Measurements from ENCODE around the gene FARSA. TPM values are rescaled to one million over a fixed set of nuclear protein-coding genes. Genes with fewer than 3 reads are reported as not detected.

The FARSA gene
- total and polyA plus RNA-seq, 5 donors from 2014 or later, result 28.9 to 74.0 (median 61.3) TPM

DNA sequence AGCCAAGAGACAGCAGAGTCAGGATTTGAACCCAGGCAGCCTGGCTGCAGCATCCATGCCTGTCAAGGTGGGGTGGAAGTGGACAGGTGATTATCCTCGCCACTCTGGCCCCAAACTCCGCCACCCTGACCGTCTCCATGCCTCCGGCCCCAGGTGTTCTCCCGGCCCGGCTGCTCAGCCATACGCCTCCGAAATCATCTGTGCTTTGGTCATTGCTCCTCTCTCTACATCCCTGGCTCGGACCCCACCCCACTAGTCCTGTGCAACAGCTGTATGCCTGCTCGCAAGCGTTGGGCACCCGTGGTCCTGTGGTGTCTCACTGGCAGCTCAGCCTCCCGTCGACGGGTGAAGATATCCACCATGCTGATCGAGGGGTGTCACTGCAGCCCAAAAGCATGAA, 39.7 kb upstream of the FARSA start:
- Mint-ChIP-seq H3K9me3 (peaks cover 0 to 1% (median 0%) of the 10 kb centered on the region in 7 donors), H3K4me3 (no peak overlapping the region), H3K36me3 (peaks cover 3% of the 10 kb centered on the region), H3K4me1 (peaks cover 0 to 4% (median under 1%) of the 10 kb centered on the region in 4 donors), H3K27me3 (peaks cover 16% of the 10 kb centered on the region), H3K27ac (no peak overlapping the region)
- Histone ChIP-seq H3K9me3 (ENCODE audit: control insufficient read depth in 2 of 2, low read length in 2 of 2) (no peaks in the 10 kb centered on the region), H3K4me1 (ENCODE audit: control insufficient read depth, insufficient read depth, low read length, poor library complexity, severe bottlenecking) (no peaks in the 10 kb centered on the region), H3K27ac (ENCODE audit: insufficient read depth, low read length, poor library complexity, severe bottlenecking) (no peak overlapping the region), H3K36me3 (ENCODE audit: control insufficient read depth, insufficient read depth, low read length) (no peaks in the 10 kb centered on the region), H3K27me3 (ENCODE audit: control insufficient read depth, insufficient read depth, low read length) (peaks cover 2% of the 10 kb centered on the region), H3K4me3 (ENCODE audit: low read depth, low read length) (no peak overlapping the region)
- DNase-seq (no peak), ATAC-seq (ENCODE audit: low read depth in 2 of 2) (no peak)

- Histone ChIP-seq H3K9me3 (ENCODE audit: control insufficient read depth in 2 of 2, low read length in 2 of 2) (no peaks in the 10 kb centered on the region), H3K4me1 (ENCODE audit: control insufficient read depth, insufficient read depth, low read length, poor library complexity, severe bottlenecking) (peaks cover 5% of the 10 kb centered on the region), H3K27ac (ENCODE audit: insufficient read depth, low read length, poor library complexity, severe bottlenecking) (no peak overlapping the region), H3K27me3 (ENCODE audit: control insufficient read depth, insufficient read depth, low read length) (no peaks in the 10 kb centered on the region), H3K36me3 (ENCODE audit: control insufficient read depth, insufficient read depth, low read length) (no peaks in the 10 kb centered on the region), H3K4me3 (ENCODE audit: low read depth, low read length) (no peak overlapping the region)
- no peaks in the 10 kb centered on the region for H3K27me3 Mint-ChIP-seq
- peak overlapping the region in 1 of 4 donors; percentile 38 for H3K4me3 Mint-ChIP-seq
- ATAC-seq (ENCODE audit: low read depth in 2 of 2) (no peak), DNase-seq (no peak)
- H3K27ac Mint-ChIP-seq, result no peak overlapping the region
- H3K36me3 Mint-ChIP-seq, result no peaks in the 10 kb centered on the region
- H3K4me1 Mint-ChIP-seq, result peaks cover 0 to 7% (median 2%) of the 10 kb centered on the region in 4 donors
- H3K9me3 Mint-ChIP-seq, result peaks cover 0 to 1% (median 0%) of the 10 kb centered on the region in 7 donors
Measured at GRCh38 chr19:12970070-12970820, 36.7 kb upstream of the FARSA start.

DNA sequence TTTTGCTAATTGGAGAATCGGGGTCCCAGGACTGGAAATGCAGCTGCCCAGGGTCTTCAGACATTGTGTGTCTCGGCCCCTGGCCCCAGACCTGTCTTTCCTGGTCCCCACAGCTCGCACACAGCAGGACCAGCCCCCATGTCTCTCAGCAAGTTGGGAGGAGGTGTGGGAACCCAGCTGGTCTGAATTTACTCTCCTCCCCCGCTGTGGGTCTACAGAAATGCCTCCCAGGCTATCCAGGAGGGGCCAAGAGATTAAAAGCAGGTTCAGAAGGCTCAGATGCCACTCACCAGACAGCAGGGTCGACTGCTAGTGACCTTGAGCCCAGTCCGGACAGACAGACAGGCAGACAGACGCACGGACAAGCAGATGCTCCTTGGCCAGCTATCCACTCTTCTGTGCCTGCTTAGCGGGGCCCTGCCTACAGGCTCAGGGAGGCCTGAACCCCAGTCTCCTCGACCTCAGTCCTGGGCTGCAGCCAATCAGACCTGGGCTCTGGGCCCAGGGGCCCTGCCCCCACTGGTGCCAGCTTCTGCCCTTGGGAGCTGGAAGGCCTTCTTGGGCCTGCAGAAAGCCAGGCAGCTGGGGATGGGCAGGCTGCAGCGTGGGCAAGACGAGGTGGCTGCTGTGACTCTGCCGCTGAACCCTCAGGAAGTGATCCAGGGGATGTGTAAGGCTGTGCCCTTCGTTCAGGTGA, 35.9 kb upstream of the FARSA start, which contains the start of gene DAND5:
Gene DAND5, plus strand, starts transcription at position 285 of the 697 bp plus-strand sequence. Its CDS starts 85 bp downstream, at position 370.
- Histone ChIP-seq H3K4me3 (ENCODE audit: low read depth, low read length) (no peak within 1 kb of the TSS), H3K27ac (ENCODE audit: insufficient read depth, low read length, poor library complexity, severe bottlenecking) (no peak within 1 kb of the TSS), H3K4me1 (ENCODE audit: control insufficient read depth, insufficient read depth, low read length, poor library complexity, severe bottlenecking) (peaks cover 9% of the 10 kb centered on the region), H3K27me3 (ENCODE audit: control insufficient read depth, insufficient read depth, low read length) (no peaks in the 10 kb centered on the region), H3K36me3 (ENCODE audit: control insufficient read depth, insufficient read depth, low read length) (no peaks in the 10 kb centered on the region), H3K9me3 (ENCODE audit: control insufficient read depth in 2 of 2, low read length in 2 of 2) (no peaks in the 10 kb centered on the region)
- H3K9me3 Mint-ChIP-seq, result peaks cover 0 to 1% (median 0%) of the 10 kb centered on the region in 7 donors
- ATAC-seq (ENCODE audit: low read depth in 2 of 2) (no peak), DNase-seq (no peak)
- peaks cover 0 to 12% (median 6%) of the 10 kb centered on the region in 4 donors for H3K4me1 Mint-ChIP-seq
- H3K27me3 Mint-ChIP-seq, result peaks cover 5% of the 10 kb centered on the region
- H3K4me3 Mint-ChIP-seq, result peak within 1 kb of the TSS in 1 of 4 donors; percentile 38
- H3K36me3 Mint-ChIP-seq, result no peaks in the 10 kb centered on the region
- H3K27ac Mint-ChIP-seq, result peak within 1 kb of the TSS in 1 of 3 donors; percentile 5

- peaks cover 0 to 1% (median 0%) of the 10 kb centered on the region in 7 donors for H3K9me3 Mint-ChIP-seq
- Histone ChIP-seq H3K27me3 (ENCODE audit: control insufficient read depth, insufficient read depth, low read length) (no peaks in the 10 kb centered on the region), H3K4me1 (ENCODE audit: control insufficient read depth, insufficient read depth, low read length, poor library complexity, severe bottlenecking) (peaks cover 9% of the 10 kb centered on the region), H3K27ac (ENCODE audit: insufficient read depth, low read length, poor library complexity, severe bottlenecking) (no peak overlapping the region), H3K9me3 (ENCODE audit: control insufficient read depth in 2 of 2, low read length in 2 of 2) (no peaks in the 10 kb centered on the region), H3K36me3 (ENCODE audit: control insufficient read depth, insufficient read depth, low read length) (no peaks in the 10 kb centered on the region), H3K4me3 (ENCODE audit: low read depth, low read length) (no peak overlapping the region)
- H3K4me1 Mint-ChIP-seq, result peaks cover 0 to 12% (median 6%) of the 10 kb centered on the region in 4 donors
- no peak for DNase-seq
- no peak overlapping the region for H3K4me3 Mint-ChIP-seq
- no peak for ATAC-seq (ENCODE audit: low read depth in 2 of 2)
- peaks cover 5% of the 10 kb centered on the region for H3K27me3 Mint-ChIP-seq
- H3K36me3 Mint-ChIP-seq, result no peaks in the 10 kb centered on the region
- H3K27ac Mint-ChIP-seq, result no peak overlapping the region
Measured at GRCh38 chr19:12967907-12968306, 34.4 kb upstream of the FARSA start.

- no peaks in the 10 kb centered on the region for H3K36me3 Mint-ChIP-seq
- Histone ChIP-seq H3K4me1 (ENCODE audit: control insufficient read depth, insufficient read depth, low read length, poor library complexity, severe bottlenecking) (peaks cover 9% of the 10 kb centered on the region), H3K36me3 (ENCODE audit: control insufficient read depth, insufficient read depth, low read length) (no peaks in the 10 kb centered on the region), H3K4me3 (ENCODE audit: low read depth, low read length) (no peak overlapping the region), H3K27me3 (ENCODE audit: control insufficient read depth, insufficient read depth, low read length) (no peaks in the 10 kb centered on the region), H3K9me3 (ENCODE audit: control insufficient read depth in 2 of 2, low read length in 2 of 2) (no peaks in the 10 kb centered on the region), H3K27ac (ENCODE audit: insufficient read depth, low read length, poor library complexity, severe bottlenecking) (no peak overlapping the region)
- H3K4me1 Mint-ChIP-seq, result peaks cover 0 to 12% (median 6%) of the 10 kb centered on the region in 4 donors
- DNase-seq (no peak), ATAC-seq (ENCODE audit: low read depth in 2 of 2) (no peak)
- H3K27ac Mint-ChIP-seq, result peak overlapping the region in 1 of 3 donors; percentile 89
- peaks cover 0 to 1% (median 0%) of the 10 kb centered on the region in 7 donors for H3K9me3 Mint-ChIP-seq
- peak overlapping the region in 3 of 4 donors; percentile 31 to 86 (median 80) for H3K4me3 Mint-ChIP-seq
- peaks cover 5% of the 10 kb centered on the region for H3K27me3 Mint-ChIP-seq
Measured at GRCh38 chr19:12965812-12966135, 32.3 kb upstream of the FARSA start.

GRCh38 chr19:12965017-12965811, 31.7 kb upstream of the FARSA start:
- H3K4me3 ChIP-seq (ENCODE audit: low read depth, low read length), result peak overlapping the region; percentile 71
- DNase-seq (peak; percentile 62 to 79 (median 79)), ATAC-seq (ENCODE audit: low read depth in 2 of 2) (peak; percentile 95 to 96)
- Mint-ChIP-seq H3K27me3 (peaks cover 5% of the 10 kb centered on the region), H3K9me3 (peaks cover 0 to under 1% (median 0%) of the 10 kb centered on the region in 7 donors), H3K4me1 (peaks cover 0 to 12% (median 6%) of the 10 kb centered on the region in 4 donors), H3K36me3 (no peaks in the 10 kb centered on the region), H3K27ac (peak overlapping the region in 2 of 3 donors; percentile 31 to 91), H3K4me3 (peak overlapping the region; percentile 84 to 97 (median 88))
- H3K4me1 ChIP-seq (ENCODE audit: control insufficient read depth, insufficient read depth, low read length, poor library complexity, severe bottlenecking), result peaks cover 9% of the 10 kb centered on the region
- H3K9me3 ChIP-seq (ENCODE audit: control insufficient read depth in 2 of 2, low read length in 2 of 2), result no peaks in the 10 kb centered on the region
- no peaks in the 10 kb centered on the region for H3K36me3 ChIP-seq (ENCODE audit: control insufficient read depth, insufficient read depth, low read length)
- H3K27ac ChIP-seq (ENCODE audit: insufficient read depth, low read length, poor library complexity, severe bottlenecking), result no peak overlapping the region
- no peaks in the 10 kb centered on the region for H3K27me3 ChIP-seq (ENCODE audit: control insufficient read depth, insufficient read depth, low read length)

DNA sequence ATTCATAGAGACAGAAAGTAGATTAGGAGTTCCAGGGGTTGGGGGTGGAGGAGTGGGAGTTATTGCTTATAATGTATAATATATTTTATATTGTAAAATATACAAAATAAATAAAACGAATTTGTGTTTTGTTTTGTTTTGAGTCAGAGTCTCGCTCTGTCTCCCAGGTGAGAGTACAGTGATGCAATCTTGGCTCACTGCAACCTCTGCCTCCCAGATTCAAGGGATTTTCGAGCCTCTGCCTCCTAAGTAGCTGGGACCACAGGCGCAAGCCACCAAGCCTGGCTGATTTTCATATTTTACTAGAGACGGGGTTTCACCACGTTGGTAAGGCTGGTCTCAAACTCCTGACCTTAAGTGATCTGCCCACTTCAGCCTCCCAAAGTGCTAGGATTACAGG, 26.0 kb upstream of the FARSA start:
- Mint-ChIP-seq H3K27me3 (peaks cover under 1% of the 10 kb centered on the region), H3K27ac (no peak overlapping the region), H3K4me3 (no peak overlapping the region), H3K36me3 (peaks cover 6% of the 10 kb centered on the region), H3K4me1 (peaks cover 8 to 30% (median 18%) of the 10 kb centered on the region in 4 donors), H3K9me3 (no peaks in the 10 kb centered on the region)
- no peak overlapping the region for H3K4me3 ChIP-seq (ENCODE audit: low read depth, low read length)
- no peaks in the 10 kb centered on the region for H3K27me3 ChIP-seq (ENCODE audit: control insufficient read depth, insufficient read depth, low read length)
- H3K9me3 ChIP-seq (ENCODE audit: control insufficient read depth in 2 of 2, low read length in 2 of 2), result no peaks in the 10 kb centered on the region
- ATAC-seq (ENCODE audit: low read depth in 2 of 2) (no peak), DNase-seq (no peak)
- H3K27ac ChIP-seq (ENCODE audit: insufficient read depth, low read length, poor library complexity, severe bottlenecking), result no peak overlapping the region
- peaks cover 3% of the 10 kb centered on the region for H3K36me3 ChIP-seq (ENCODE audit: control insufficient read depth, insufficient read depth, low read length)
- peaks cover 21% of the 10 kb centered on the region for H3K4me1 ChIP-seq (ENCODE audit: control insufficient read depth, insufficient read depth, low read length, poor library complexity, severe bottlenecking)

All from CD4-positive, CD25-positive, alpha-beta regulatory T cell (primary cell).